HPDE6-E6E7 (cell line): Measurements from ENCODE around the gene TNS1.

Source experiments
- DNase-seq: peaks from one replicate; pipeline ENCODE4 v3.0.0; 2011; ENCODE audit warnings: missing footprints; ENCODE audit errors: extremely low spot score

Gene TNS1

DNA sequence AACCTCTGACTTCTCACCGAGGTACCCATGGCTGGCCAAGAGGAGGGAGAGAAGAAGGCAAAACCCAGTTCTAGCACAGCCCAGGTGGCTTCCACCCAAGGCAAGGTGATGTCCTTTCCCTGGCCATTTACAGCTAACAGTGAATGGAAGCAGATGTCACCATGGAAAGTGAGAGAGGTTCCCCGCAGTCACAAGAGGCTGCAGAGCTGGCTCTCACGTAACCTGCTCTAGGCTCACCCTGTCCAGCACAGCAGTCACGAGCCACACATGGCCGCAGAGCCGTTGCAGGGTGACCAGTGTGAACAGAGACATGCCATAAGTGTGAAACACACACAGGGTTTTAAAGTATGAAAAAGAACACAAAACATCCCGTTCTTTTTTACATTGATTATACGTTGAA is 169.4 kb downstream of the TNS1 start:
- no peak for DNase-seq

DNA sequence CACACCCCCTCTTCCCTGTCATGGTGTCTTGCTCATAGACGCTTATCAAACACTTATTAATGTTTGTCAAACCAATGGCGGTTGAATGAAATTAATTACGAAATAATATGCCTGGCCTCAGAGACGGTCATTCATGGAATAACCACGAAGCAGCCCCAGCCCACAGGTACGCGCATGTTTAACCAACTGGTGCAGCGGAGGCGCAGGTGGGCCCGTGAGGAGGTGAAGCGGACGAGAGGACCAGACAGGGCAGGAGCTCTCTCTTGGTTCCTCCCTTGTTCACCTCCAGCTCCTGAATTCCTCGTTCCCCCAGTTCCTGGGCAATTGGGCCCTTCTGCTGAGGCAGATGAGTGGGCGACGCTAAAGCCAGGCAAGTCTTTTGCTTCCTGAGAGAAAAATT is 169.8 kb downstream of the TNS1 start:
- no peak for DNase-seq

DNA sequence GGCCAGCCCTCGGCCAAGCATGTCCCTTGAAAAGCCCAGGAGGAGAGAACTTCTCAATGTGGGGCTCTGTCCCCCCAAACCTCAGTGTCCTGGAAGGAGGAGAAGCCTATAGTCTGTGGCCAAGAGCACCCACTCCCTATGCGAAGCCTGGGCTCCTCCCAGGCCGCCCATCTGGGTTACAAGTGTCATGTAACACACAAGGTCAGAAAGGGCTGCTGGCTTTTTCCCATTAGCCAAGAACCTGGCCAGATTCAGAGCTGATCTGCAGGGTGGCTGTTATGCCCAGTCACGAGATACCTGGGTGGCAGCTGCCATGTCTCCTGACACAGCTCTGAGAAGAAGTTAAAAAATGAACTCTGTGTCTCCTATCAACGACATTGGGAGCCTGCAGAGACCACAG is 170.7 kb downstream of the TNS1 start:
- DNase-seq, result no peak

DNA sequence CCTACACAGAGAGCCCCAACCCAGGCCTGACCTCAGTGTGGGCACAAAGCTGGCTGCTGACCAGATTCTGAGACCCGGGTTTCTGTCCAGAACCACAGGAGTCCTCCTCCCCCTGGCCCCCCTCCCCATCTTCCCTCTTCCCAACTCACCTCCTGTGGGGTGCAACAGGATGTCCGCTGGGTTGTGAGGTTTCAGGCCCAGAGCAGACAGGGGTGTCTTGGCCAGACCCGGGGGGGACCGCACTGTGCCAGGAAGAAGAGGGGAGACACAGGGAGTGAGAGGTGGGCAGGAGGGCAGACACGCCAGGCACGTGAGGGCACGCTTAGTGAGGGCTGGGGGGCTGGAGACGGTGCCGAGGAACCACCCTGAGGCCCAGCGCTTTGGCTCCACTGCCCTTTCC is 171.5 kb downstream of the TNS1 start:
- no peak for DNase-seq

DNA sequence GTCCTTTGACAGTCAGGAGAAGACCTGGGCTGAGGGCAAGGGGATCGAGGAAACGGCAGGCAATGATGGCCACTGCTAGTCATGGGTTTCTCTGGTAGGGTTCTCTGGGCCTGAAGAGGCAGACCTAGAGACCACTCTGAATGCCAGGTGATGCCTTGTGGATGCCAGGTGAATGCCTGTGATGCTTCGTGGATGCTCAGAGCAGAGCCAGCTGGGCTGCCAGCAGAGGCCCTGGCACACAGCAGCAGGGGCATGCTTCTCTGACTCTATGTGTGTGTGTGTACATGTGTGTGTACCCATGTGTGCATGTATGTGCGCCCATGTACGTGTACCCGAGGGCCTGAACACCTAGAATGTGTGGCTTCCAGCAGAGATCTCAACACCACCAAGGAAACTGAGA is 172.0 kb downstream of the TNS1 start:
- no peak for DNase-seq

DNA sequence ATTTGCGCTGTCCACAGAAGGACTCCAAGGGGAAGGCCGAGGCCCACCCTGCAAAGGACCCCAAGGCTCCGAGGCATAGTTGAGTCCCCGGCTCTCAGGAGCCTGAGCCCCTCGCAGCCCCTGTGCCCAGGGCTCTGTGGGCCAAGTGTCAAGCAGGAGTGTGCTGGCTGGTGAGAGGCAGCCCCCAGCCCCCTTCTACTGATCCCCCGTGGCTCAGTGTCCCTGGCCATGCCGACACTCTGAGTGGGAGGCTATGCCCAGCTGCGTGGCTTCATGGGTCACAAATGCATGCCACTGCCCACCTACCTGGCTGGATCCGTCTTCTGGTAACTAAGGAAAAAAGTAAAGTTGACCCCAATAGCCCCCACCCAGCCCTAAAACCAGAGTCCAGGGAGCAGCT is 172.7 kb downstream of the TNS1 start:
- no peak for DNase-seq

DNA sequence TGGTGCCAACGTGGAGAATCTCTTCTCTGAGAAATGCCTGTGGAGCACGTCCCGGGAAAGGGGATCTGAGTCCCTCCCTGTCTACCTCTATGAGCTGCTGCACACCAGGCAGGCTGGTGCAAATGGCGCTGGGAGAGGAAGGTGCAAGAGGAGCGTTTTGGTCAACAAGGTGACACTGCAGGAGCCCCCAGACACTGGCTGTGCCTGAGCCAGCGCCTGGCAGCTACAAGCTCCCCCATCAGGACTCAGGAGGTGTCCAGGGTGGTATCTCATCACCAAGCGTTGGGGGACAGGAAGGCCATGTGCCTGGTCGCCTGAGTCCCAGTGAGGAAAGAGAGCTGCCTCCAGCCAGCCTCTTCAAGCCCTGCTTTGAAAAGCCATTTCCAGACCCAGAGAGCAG is 173.4 kb downstream of the TNS1 start:
- DNase-seq, result no peak

DNA sequence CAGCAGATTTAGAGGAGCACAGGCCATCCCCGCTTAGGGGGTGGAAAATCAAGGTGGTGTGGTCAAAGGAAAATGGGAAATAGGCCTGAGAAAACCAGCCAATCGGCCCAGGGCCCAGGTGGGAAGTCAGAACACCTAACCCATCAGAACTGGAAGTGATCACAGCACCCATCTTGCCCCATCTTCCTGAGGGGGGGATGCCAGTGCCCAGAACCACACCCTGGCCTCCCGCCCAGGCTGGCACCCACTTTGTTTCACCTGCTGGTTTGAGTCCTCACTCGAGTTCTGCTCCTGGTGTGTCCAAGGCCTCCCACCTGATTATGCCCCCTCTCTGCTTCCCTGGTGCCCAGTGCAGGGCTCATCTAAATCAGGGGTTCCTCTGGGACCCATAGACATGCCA is 174.5 kb downstream of the TNS1 start:
- no peak for DNase-seq

DNA sequence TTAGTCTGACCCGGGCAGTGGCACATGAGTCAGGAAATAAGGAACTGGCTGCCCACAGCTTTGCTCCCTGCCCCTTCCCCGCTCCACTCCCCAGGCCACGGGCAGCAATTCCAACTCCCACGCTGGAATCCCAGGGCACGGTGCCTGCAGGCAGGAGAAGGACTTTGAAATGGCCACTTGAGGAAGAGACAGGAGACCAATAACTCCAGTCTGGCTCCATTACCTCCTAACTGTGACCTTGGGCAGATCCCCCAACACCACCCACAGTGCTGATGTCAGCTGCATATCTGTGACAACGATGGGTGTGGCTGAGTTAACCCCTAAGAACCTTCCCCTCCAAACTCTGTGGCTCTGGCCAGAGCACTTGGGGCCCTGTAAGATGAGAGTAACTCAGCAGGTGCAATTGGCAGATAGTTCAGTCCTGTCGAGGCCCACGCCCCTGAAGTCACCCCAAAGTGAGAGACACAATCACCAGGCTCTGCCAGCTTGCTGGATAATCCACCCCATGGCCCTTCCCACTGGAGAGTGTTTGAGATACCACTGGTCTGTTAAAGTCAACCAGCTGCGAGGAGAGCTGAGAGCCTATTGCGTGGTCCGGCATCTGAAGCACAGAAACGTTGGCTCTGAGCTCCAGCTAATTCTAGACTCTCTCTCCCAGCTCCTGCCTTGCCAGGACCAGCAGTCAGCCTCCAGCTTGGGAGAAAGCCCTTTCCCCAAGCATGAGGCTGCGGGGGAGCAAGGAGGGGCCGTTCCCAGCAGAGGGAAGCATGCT is 175.2 kb downstream of the TNS1 start:
- no peak for DNase-seq

DNA sequence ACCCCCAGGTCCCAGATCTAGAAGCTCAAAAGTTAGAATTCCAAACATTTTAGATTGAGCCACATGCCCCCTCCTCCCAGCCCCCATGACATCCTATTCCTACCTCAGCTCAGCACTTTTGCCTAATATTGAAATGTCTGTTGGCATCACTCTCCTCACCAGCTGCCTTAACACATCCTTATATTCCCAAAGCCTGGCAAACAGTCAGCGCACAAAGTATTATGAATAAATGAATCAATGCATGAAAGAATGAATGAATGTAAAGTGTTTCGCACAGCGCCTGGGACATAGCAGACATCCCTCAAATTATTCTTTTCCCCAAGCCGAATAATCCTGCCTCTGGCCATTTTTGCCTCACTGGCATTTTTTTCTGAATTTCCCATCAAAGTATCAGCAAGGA is 175.8 kb downstream of the TNS1 start:
- no peak for DNase-seq

DNA sequence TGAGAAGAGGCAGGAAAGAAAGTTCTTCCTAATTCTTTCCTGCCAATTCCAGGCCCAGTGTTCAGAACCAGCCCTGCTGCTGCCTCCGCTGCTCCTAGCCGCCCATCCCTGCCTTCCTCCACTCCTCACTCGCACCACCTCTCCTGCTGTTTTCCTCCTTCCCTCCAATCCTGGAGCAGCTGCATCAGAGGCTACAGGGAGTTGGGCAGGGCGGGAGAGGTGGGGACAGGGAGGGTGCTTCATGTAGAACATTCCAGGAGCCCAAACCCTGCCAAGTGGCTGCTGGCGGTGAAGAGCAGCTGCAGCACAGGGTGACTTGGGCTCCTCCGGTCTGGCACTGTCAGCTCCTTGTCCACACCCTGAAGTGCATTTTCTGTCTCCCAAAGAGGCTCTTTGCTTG is 176.3 kb downstream of the TNS1 start:
- DNase-seq, result no peak

DNA sequence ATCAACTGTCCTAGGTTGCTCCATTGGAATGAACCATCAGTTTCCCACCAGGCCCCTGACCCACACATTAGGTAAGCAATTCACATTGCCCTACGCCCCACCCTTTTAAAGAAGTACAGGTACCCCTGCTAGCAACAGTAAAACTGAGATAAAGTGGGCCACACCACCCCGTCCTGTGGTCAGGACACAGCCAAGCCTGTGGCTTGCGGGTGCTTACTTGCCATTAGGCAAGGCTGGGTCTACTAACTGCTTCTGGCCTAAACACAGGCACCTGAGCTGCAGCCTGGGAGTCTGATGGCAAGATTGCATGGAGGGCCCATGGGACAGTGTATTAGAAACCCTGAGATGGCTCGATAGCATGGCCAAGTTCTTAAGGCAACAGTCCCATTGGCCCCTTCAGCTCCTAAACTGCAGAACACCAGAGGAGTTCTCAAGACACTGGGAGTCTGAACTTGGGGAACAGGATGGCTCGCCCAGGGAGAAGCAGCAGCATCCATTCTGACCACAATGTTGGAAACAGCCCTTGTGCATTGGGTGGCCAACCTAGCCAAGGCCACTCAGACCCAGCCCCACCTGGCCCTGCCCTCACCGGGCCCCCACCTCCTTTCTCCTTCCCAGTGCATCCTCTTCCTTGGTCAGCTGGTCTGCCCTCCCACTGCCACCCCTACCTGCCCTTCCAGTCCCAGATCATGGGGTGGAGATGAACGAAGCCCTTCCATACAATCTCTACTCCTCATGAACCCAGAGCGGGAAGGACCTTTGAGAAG is 177.1 kb downstream of the TNS1 start:
- DNase-seq, result no peak

DNA sequence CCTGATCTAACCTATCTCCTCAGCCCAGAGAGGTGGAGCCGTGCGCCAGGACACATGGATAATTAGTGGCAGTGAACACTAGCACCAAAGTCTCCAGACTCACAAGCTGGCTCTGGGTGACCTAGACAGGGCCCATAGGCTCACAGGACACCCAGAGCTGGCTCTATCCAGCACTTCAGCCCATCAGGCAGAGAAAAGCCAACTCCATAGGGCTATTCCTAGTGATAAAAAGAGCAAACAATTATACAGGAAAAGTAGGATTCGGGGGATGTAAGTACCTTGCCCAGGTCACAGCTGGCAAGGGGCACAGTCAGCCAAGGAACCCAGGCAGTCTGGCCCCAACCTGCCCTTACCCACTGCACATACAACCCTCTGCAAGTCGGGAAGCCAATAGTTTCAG is 178.6 kb downstream of the TNS1 start:
- no peak for DNase-seq

DNA sequence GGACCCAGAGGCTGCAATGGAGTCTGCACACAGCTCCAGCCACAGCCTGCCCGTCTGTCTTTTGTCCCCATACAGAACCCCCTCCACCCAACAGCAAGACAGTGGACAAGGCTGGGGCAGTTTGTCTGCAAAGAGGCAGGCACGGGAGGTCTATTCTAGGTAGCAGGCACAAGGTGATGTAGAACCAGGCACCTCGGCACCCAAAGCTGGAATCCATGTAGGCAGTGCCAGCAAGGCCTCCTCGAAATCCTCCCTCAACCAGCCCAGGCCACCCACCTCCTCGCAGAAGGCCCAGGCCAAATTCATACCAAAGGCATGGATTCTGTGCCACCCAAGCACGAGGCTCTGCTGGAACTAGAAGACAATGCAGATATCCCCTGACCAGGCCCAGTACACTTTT is 179.2 kb downstream of the TNS1 start:
- no peak for DNase-seq

DNA sequence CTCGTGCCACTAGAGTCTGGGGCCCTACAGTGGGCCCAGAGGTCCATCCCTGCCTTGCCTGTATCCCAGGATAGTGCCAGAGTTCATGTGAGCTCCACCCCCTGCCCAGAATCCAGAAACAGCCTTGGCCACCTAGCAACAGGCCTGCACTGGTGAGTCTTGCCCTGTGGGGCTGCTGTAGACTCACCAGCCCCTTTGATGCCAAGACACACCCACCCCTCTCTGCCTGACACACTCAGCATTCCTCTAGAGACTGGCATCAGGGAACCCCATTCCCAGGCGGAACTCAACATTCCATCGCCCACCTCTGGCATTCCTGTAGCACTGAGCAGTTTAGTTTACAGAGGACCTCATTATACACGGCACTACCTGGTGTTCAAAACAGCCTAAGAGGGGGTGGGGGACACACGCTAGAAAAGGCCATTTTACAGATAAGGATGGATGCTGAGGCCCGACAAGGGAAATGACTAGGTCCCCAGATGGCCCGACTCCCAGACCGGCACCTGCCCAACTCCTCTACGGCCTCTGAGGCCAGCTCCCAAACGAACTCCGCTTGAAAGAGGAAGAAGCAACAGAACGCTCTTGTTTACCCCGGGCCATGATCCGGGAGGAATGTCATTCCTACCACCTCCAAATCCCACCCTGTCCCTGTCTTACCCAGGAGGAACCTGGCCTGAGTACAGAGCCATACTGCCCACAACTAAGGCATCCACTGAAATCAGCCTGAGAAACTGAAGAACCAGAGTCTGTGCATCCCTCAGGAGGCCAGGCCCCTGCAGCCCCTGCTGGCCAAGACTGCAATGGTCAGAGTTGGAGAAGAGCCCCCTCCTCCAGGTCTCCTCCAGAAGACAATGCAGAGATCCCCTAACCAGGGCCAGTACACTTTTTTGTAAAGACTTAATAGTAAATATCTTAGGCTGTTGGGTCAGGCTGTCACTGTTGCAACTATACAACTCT is 180.2 kb downstream of the TNS1 start:
- DNase-seq, result no peak

DNA sequence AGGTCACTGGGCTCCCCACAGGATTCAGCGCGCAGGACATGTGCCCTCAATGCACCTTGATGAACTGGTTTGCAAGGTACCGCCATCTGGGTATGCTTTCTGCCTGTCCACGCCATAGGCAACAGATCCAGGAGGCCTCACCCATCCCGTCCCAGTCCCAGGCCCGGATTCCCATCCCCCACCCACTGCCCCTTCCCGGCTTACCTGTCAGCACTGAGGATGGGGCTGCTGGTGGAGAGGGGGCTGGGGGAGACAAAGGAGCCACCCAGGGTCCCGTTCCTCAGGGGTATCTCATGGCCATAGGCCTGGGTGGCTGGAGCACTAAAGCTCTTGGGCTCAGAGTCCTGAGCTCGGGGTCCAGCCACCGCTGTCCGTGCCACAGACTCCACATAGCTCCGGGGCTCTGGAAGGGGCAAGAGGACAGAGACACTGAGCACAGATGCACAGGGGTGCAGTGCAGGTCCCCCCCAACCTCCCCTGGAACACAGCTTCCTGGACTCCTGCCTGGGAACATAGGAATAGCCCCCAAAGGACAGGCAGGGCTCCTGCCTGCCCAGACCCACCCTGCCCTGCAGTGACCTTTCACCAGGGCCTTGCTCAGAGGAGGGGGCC is 181.2 kb downstream of the TNS1 start:
- no peak for DNase-seq

DNA sequence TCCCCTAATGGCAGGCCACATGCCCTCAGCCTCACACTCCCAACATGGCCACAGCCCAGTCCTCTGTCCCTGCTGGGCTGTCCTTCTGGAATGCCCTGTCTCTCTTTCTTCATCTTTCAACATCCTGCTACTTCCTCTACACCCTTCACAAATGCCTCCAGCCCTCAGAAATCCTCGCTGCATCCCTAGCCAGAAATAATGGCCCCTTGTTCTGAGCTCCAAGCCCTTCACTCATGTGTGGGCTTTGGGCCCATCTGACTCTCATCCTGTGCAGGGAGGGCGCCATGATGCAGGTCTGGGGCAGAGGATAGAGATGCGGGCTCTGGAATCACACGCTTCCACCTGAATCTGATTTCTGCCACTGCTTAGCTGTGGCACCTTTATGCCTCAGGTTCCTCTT is 181.9 kb downstream of the TNS1 start:
- no peak for DNase-seq

DNA sequence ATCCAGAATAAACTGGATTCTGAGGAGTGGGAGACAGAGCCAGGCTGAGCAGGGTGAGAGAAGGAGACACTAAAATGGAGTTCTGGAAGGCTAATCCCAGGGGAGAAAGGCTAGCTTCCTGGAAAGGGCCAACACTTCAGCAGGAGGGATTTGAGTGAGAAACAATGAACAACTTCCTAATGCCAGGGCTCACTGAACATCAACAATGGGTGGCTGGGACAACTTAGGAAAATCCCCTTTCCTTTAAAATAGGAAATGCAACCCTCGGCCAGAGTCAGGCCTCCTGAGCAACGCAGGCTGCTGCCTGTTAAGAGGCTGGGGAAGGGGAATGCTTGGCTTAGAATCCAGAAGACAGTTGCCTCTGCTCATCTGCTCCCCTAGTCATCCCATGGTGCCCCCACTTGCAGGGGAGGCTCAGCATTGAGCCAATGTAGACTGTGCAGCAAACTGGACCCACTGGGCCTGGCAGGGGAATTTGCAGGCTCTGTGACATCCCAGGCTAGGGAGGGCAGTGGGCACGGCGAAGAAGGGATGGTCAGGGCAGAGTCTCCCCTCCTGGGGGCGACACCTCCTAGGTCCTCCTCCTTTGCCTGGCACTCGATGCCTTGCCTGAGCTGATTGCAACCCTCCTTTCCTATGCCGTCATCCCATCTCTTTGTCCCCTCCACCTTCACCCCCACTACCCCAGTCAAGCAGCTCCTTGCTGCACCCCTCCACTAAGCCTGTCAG is 182.5 kb downstream of the TNS1 start:
- DNase-seq, result no peak

DNA sequence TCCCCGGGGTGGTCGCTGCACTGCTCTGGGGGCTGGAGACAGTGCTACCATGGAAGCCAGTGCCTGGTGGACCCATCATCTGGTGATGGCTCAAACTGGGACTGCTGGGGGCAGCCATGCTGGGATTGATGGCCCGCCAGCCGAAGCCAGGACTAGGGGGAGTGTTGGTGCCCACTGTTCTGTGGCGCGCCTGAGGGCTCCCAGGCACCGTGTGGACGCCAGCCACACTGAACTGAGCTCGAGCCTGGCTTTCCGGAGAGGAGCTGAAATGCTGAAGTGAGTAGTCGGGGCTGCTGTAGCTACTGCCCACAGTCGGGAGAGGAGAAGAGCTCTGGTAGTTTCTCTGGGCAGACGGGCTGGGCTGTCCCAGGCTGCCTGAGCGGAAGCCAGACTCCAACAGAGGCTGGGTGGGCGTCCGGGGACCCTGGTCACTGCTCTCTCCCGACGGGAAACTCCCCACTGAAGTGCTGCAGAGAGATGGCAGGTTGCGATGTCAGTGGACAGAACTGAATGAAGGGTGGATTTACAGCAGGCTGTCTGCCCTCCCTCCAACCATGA is 184.4 kb downstream of the TNS1 start:
- DNase-seq, result no peak

DNA sequence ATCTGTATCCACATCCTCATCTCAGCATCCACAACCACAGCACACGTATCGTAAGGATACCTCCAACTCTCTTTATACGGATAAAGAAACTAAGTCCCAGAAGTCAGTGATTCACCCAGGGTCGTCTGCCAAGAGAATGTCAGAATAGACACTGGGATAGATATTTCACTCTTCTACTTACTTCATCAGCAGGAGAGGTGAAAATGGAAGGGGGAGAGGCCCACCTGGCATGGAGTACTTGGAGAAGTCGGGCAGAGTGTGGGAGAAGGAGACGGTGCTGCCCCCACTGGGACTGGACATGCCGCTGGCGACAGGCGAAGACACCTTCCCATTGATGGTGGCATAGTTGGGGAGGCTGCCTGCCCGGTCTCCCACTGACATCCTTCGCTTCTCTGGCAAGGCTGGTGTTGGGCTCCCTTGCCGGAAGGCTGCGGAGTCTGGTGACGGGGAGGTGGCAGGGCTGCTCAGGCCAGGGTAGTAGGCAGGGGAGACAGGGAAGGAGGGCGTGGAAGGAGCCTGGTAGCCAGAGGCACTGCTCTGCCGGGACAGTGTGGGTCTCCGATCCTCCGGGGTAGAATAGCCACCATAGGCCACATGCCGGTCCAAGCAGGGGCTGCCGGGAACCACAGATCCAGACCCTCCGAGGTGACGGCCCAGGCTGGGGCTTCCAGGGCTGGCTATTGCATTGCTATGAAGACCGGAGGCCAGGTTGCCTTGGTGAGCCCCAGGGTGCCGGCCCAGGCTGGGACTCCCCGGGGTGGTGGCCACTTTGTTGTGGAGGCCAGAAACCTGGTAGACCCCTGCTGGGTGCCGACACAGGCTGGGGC is 185.1 kb downstream of the TNS1 start:
- no peak for DNase-seq
